K562 (cell line): ENCODE results near the gene ARHGAP28. TPM values are rescaled to one million over a fixed set of nuclear protein-coding genes. Genes with fewer than 3 reads are reported as not detected.

Source experiments
- ATAC-seq: fragments of 200-7000 bp; cut with Tn5 transposase; 3 replicates; pipeline ENCODE4 v1.9.1; 2020; ENCODE audit warnings: moderate library complexity
- BruUV-seq: library from RNA; stranded (reverse); fragments of 400-500 nt; replicated peaks from 2 replicates; lab custom pipeline; 2021; lab: Mats Ljungman, UMichigan
- CTCF ChIA-PET: fragments of 300-600 bp; formaldehyde crosslinking; extraction: SDS; loops from one replicate; lab custom pipeline; 2021; ENCODE audit warnings: low intra/inter-chr PET ratio; lab: Yijun Ruan, JAX
- POLR2A ChIA-PET: fragments of 300-600, 350-650 bp; sonication (Branson Sonifier 250); formaldehyde crosslinking; extraction: SDS; loops from one replicate; lab custom pipeline; 2021; ENCODE audit warnings: antibody characterized with exemption, inconsistent platforms; lab: Yijun Ruan, JAX
- DNase-seq, 4 experiments: peaks; one replicate each; pipeline versions ENCODE4 v3.0.0 to v3.0.0-alpha.2; 2011 to 2018; ENCODE audit warnings: low spot score in 3 of 4, mixed read lengths in 3 of 4; ENCODE audit errors: extremely low read depth in 1 of 4
- FAIRE-seq: peaks from 2 replicates; lab custom pipeline; 2011; peaks lifted over from hg19 to GRCh38; lab: Jason Lieb, UNC
- H2AFZ ChIP-seq: 2 replicates; pipeline ENCODE4 v1.6.0; 2011; ENCODE audit warnings: low read depth, low read length, control low read depth, inconsistent platforms
- H3K27ac ChIP-seq: fragments of 200-600 bp; 3 replicates; pipeline ENCODE4 v1.8.0; 2011; ENCODE audit warnings: low read depth, mild to moderate bottlenecking, control low read depth, inconsistent platforms, low read length, moderate library complexity, mixed read lengths; ENCODE audit errors: extremely low read depth
- H3K27me3 ChIP-seq, 2 experiments: fragments of 300-600 bp in 1 of 2; 2 replicates in 1 of 2; 3 replicates in 1 of 2; pipeline versions ENCODE4 v1.6.0 to v1.8.0; 2011; ENCODE audit warnings: inconsistent platforms in 2 of 2, low read length in 2 of 2, mild to moderate bottlenecking in 1 of 2, mixed read lengths in 1 of 2, moderate library complexity in 1 of 2; ENCODE audit not compliant: control insufficient read depth in 2 of 2, insufficient read depth in 2 of 2
- H3K36me3 ChIP-seq: fragments of 300-600 bp; 3 replicates; pipeline ENCODE4 v1.8.0; 2011; ENCODE audit warnings: mild to moderate bottlenecking, low read length, inconsistent platforms; ENCODE audit not compliant: control insufficient read depth, insufficient read depth
- H3K4me1 ChIP-seq, 2 experiments: fragments of 200-600 bp in 1 of 2; replicated peaks in 1 of 2; 2 replicates in 1 of 2; 3 replicates in 1 of 2; pipeline versions ENCODE4 v1.5.1 to v1.8.0; 2011; ENCODE audit warnings: inconsistent platforms in 2 of 2, low read length in 2 of 2, mild to moderate bottlenecking in 1 of 2, mixed read lengths in 1 of 2, moderate library complexity in 1 of 2; ENCODE audit not compliant: control insufficient read depth in 2 of 2, insufficient read depth in 2 of 2
- H3K4me2 ChIP-seq: 2 replicates; pipeline ENCODE4 v1.6.1; 2011; ENCODE audit warnings: low read length, control low read depth, inconsistent platforms, mixed read lengths; ENCODE audit not compliant: insufficient read depth
- H3K4me3 ChIP-seq: fragments of 200-600 bp; sonication (generic), shearing (Covaris generic); 2 replicates; pipeline ENCODE4 v1.5.1; 2016; ENCODE audit warnings: control low read depth, inconsistent platforms
- H3K79me2 ChIP-seq: fragments of 200-600 bp; 3 replicates; pipeline ENCODE4 v1.8.0; 2011; ENCODE audit warnings: low read length, inconsistent platforms; ENCODE audit not compliant: control insufficient read depth, insufficient read depth
- H3K9ac ChIP-seq, 2 experiments: 2 replicates each; pipeline versions ENCODE4 v1.6.0 to v1.6.1; 2011; ENCODE audit warnings: low read depth in 2 of 2, low read length in 2 of 2, control low read depth in 1 of 2, inconsistent platforms in 1 of 2, mild to moderate bottlenecking in 1 of 2, mixed read lengths in 1 of 2; ENCODE audit not compliant: insufficient read depth in 1 of 2
- H3K9me1 ChIP-seq: one replicate; pipeline ENCODE4 v1.6.0; 2011; ENCODE audit warnings: inconsistent platforms, mild to moderate bottlenecking, low read length, moderate library complexity; ENCODE audit not compliant: control insufficient read depth, insufficient read depth
- H3K9me3 ChIP-seq: replicated peaks from 2 replicates; pipeline ENCODE4 v1.5.1; 2011; ENCODE audit warnings: low read depth, low read length, inconsistent platforms; ENCODE audit not compliant: control insufficient read depth, insufficient read depth
- H4K20me1 ChIP-seq: replicated peaks from 2 replicates; pipeline ENCODE4 v1.6.1; 2011; ENCODE audit warnings: low read length, inconsistent platforms, mixed read lengths; ENCODE audit not compliant: control insufficient read depth, insufficient read depth
- CEBPG ChIP-seq, 3 experiments: fragments of 200-800 bp in 1 of 3; sonication (Bioruptor generic) in 1 of 3; sonication (generic) in 1 of 3; formaldehyde crosslinking in 1 of 3; IDR thresholded peaks in 2 of 3; conservative IDR thresholded peaks in 1 of 3; 2 replicates each; pipeline versions ENCODE4 v1.6.1 to v1.8.0; 2016 to 2022; ENCODE audit warnings: missing compliant biosample characterization in 2 of 3, missing genetic modification characterization in 2 of 3, mild to moderate bottlenecking in 1 of 3, missing genetic modification reagents in 1 of 3
- GTF3C2 ChIP-seq: IDR thresholded peaks from 3 replicates; pipeline ENCODE4 v1.6.1; 2011; ENCODE audit warnings: borderline replicate concordance, mild to moderate bottlenecking, moderate library complexity; ENCODE audit not compliant: insufficient read length; ENCODE audit errors: extremely low read depth
- MTA3 ChIP-seq: fragments of 450-650 bp; formaldehyde crosslinking; IDR thresholded peaks from 2 replicates; pipeline ENCODE4 v1.6.1; 2017; ENCODE audit warnings: mild to moderate bottlenecking, borderline replicate concordance
- WGBS: fragments of 100-300 bp; shearing (Covaris generic); methylation state at CpG from one replicate; pipeline ENCODE4 v1.1.6; 2016; ENCODE audit warnings: low coverage, mixed read lengths; ENCODE audit not compliant: insufficient coverage; ENCODE audit errors: missing lambda C conversion rate; 5-methylcytosine and 5-hydroxymethylcytosine counted together
- in situ Hi-C: fragments of 300-500 bp; cut with MboI; formaldehyde crosslinking; loops from 4 replicates; pipeline ENCODE4 v1.15.0; 2018; ENCODE audit warnings: inconsistent platforms, mixed read lengths
- intact Hi-C: fragments of 100-400 bp; cut with micrococcal nuclease; formaldehyde crosslinking; loops from 2 replicates; pipeline ENCODE4 v1.14.2; 2022
- polyA plus RNA-seq, 8 experiments: library from polyadenylated mRNA; depleted of rRNA in 4 of 8; stranded (reverse) in 5 of 8; unstranded in 3 of 8; fragments of >200 nt; fragmentation: Nextera tagmentation in 2 of 8; fragmentation: Illumina TruSeq in 1 of 8; extraction: Ambion mirVana in 2 of 8; extraction: Trizol in 1 of 8; gene quantifications; 2 replicates each; pipeline versions ENCODE4 v1.2.1 to v1.2.3, GENCODE V29; 2011 to 2014; ENCODE audit warnings: inconsistent platforms in 1 of 8, missing spikeins in 1 of 8
- total RNA-seq, 7 experiments: library from RNA; depleted of rRNA in 6 of 7; stranded (reverse); fragments of >200 nt in 6 of 7; fragmentation: Illumina TruSeq in 2 of 7; extraction: Trizol in 2 of 7; gene quantifications; 2 replicates each; pipeline versions ENCODE4 v1.2.1 to v1.2.3, GENCODE V29; 2011 to 2021; ENCODE audit warnings: low replicate concordance in 1 of 7
- TF ChIP-seq, protein P1 (sequence below): fragments of 200-800 bp; sonication (Bioruptor generic); IDR thresholded peaks from 2 replicates; pipeline ENCODE4 v1.6.1; 2017; ENCODE audit warnings: missing genetic modification characterization, missing compliant biosample characterization

ARHGAP28 gene
- total and polyA plus RNA-seq, 9 of the 15 experiments (the other 6 are each of a cell fraction or from before 2014, with no cell fraction given) = 0.93 to 5.9 (median 5.0) TPM

GRCh38 chr18:6934859-6935258 is 205.3 kb downstream of the ARHGAP28 start:
- Histone ChIP-seq H3K4me2 (no peak overlapping the region), H3K4me3 (no peak overlapping the region), H3K79me2 (no peaks in the 10 kb centered on the region), H3K36me3 (no peaks in the 10 kb centered on the region), H3K9me3 (no peaks in the 10 kb centered on the region), H3K27me3 (peaks cover 4% of the 10 kb centered on the region in 2 experiments; a peak in 2 of 5 replicates), H4K20me1 (no peaks in the 10 kb centered on the region), H3K9ac (no peak overlapping the region), H3K27ac (no peak overlapping the region), H2AFZ (no peak overlapping the region), H3K9me1 (no peaks in the 10 kb centered on the region)
- in situ Hi-C loops = no loop called here
- intact Hi-C loops = no loop called here
- DNase-seq (no peak), FAIRE-seq (no peak), ATAC-seq (no peak)
- POLR2A ChIA-PET = interaction anchor here (1.2 kb wide), 1 partner anchor 8 kb away, joined by 4 read pairs; no protein-coding TSS in a partner anchor
- 0% methylated on average over 1 of the region's 1 CpG for WGBS
- no TSS peak for BruUV-seq
- TF ChIP-seq, protein P1, sequence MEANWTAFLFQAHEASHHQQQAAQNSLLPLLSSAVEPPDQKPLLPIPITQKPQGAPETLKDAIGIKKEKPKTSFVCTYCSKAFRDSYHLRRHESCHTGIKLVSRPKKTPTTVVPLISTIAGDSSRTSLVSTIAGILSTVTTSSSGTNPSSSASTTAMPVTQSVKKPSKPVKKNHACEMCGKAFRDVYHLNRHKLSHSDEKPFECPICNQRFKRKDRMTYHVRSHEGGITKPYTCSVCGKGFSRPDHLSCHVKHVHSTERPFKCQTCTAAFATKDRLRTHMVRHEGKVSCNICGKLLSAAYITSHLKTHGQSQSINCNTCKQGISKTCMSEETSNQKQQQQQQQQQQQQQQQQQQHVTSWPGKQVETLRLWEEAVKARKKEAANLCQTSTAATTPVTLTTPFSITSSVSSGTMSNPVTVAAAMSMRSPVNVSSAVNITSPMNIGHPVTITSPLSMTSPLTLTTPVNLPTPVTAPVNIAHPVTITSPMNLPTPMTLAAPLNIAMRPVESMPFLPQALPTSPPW (CRISPR knock-in tag) = no peak
- TF ChIP-seq MTA3 (no peak), CEBPG (CRISPR knock-in tag; IDR thresholded peaks at IDR 0.05) (no peak), CEBPG (tag; conservative IDR thresholded peaks at IDR 0.05 in 1 of 2, IDR thresholded peaks at IDR 0.05 in 1 of 2) (no peak), GTF3C2 (no peak)
- TF ChIP-seq, all 486 proteins: peak for 0
- CTCF ChIA-PET = no interaction called here
- peaks cover 0 to 2% of the 10 kb centered on the region in 2 experiments; a peak in 2 of 5 replicates for H3K4me1 ChIP-seq
